HG02970 (cell line): Measurements from ENCODE around the gene TEP1.
A peak's percentile ranks its signal among the peaks of the same experiment; 100 is the strongest.
"Not testable (repeated sequence)": the region's sequence is repeated elsewhere in the genome, so short reads cannot be mapped to it uniquely, and the experiment has no call there.

ENCODE experiments used
- ATAC-seq: cut with Tn5 transposase; IDR thresholded peaks from one replicate; pipeline ENCODE4 v1.9.1; 2021; ENCODE audit warnings: mild to moderate bottlenecking, moderate library complexity, moderate number of reproducible peaks; ENCODE audit not compliant: unreplicated experiment, low FRiP score

Gene TEP1

GRCh38 chr14:20412876-20413743, at the start of gene TEP1:
TSS of gene TEP1 (minus strand) at chr14:20413501. CDS start at chr14:20408439, 5,062 bp downstream.
- ATAC-seq = peak; percentile 52

DNA sequence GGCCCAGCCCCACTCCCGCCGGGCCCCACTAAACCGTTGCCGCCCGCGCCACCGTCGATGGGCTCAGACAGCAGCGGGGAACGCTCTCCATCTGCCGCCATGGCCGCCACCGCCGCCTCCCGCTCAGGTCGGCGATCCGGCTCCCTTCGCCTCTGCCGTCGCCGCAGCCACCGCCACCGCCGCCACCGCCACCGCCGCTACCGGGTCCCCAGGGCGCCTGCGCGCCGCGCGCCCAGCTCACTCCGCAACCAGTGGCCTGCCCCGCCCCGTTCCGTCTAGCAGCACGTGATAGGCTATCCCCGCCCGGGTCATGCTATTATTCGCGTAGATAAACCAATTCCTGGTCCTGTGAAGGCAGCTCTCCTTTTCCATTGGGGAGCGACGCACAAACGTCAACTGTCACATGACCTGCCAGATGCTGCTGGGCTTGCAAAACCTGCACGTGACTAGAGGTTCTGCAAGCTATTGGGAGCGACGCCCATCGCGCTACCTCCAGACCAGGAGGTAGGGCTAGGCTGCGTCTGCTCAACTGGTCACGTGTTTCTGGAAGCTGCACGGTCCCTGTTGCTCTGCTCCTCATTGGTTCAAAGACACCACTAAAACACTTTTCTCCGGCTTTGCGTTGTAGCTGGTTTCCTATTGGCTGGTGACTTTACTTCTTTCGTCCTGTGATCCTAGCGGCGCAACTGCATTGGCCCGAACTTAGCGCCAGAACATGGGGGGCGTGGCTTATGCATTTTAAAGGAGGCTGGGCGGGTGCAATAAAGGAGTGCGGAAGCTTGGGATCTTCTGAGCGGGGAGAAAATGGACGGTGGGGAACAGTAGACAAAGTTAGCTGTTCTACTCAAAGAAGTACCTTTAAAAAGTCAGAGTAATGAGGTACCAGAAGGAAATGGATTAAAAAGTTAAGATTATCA, 48.2 kb upstream of the TEP1 start, which contains the start of gene PIP4P1:
TSS of gene PIP4P1 (minus strand) at position 210 of the 917 bp plus-strand sequence. CDS start at position 101, 109 bp downstream.
- ATAC-seq = peak; percentile 93

- peak; percentile 1 for ATAC-seq
Measured at GRCh38 chr14:20460458-20461224, 47.3 kb upstream of the TEP1 start.

DNA sequence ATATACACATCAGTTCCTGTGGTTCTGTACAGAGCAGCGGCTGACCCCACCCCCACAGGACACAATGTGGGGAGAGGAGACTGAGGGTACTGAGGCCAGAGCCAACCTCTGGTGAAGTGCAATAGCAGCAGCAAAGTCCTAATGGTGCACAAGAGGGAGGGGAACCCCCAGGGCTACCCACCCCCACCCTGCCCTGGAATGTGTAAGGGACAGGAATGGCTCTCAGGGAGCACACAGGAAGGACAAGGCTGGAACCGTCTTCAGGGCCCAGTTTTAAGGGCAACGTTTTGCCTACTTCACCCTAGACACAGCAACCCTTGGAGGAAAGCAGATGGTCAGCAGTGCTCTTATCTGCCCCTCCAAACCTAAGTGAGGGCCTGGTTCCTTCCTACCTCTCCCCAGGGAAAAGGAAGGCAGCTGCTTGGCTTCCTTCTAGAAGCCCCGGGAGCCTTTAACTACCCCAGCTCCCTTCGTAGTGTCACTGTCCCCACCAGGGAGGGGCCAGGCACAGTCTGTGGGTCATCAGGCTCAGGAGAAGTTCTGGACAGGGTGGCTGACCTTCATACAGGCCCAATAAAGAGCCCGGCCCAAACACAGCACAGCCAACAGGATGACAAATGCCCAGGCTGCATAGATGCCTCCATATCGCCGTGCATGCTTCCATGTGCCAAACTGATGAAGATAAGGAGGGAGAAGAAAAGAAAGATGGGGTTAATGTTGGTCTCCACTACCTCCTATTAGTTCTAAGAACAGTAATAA, 44.9 kb upstream of the TEP1 start:
- no peak for ATAC-seq

DNA sequence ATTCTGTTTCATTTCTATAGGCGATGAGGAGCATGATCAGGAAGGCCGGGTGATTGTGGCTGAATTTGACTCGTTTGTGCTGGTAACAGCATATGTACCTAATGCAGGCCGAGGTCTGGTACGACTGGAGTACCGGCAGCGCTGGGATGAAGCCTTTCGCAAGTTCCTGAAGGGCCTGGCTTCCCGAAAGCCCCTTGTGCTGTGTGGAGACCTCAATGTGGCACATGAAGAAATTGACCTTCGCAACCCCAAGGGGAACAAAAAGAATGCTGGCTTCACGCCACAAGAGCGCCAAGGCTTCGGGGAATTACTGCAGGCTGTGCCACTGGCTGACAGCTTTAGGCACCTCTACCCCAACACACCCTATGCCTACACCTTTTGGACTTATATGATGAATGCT, 43.7 kb upstream of the TEP1 start:
- no peak for ATAC-seq

GRCh38 chr14:20455355-20456300, 42.3 kb upstream of the TEP1 start:
- ATAC-seq = peak; percentile 47

DNA sequence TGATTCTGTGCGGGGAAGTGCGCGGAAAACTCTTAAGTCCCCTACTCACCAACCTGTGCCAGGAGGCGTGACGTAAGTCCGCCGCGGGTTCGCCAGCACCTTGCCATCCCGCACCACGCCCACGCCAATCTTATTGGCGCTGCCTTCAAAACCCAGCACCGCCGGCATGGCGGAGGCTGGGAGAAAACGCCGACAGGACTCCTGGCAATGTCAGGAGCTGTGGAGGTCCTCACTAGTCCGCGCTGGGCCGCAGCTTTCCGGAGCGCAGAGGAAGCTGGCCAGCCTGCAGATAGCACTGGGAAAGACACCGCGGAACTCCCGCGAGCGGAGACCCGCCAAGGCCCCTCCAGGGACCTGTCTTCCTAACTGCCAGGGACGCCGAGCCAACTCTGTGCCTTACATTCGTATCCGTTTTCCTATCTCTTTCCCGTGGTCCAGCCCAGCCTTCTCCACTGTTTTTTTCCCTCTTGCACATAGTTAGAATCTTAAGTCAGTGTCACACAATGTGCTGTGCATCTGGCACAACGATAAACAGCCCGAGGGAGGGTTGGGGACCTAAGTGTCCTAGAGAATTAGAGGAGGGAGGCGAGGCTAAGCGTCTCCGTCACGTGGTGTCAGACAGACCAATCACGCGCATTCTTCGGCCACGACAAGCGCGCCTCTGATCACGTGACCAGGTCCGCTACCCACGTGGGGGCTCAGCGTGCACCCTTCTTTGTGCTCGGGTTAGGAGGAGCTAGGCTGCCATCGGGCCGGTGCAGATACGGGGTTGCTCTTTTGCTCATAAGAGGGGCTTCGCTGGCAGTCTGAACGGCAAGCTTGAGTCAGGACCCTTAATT, 41.4 kb upstream of the TEP1 start, which contains the start of the genes APEX1 and OSGEP:
TSS of gene APEX1 (plus strand) at position 711 of the 839 bp plus-strand sequence. CDS start 420 bp downstream, outside the sequence.
TSS of gene OSGEP (minus strand) at position 297 of the 839 bp plus-strand sequence. CDS start at position 168, 129 bp downstream.
- ATAC-seq = peak; percentile 79

GRCh38 chr14:20452831-20453230, 39.5 kb upstream of the TEP1 start:
- ATAC-seq = not testable (repeated sequence)

GRCh38 chr14:20446889-20447288, 33.6 kb upstream of the TEP1 start:
- ATAC-seq = no peak

DNA sequence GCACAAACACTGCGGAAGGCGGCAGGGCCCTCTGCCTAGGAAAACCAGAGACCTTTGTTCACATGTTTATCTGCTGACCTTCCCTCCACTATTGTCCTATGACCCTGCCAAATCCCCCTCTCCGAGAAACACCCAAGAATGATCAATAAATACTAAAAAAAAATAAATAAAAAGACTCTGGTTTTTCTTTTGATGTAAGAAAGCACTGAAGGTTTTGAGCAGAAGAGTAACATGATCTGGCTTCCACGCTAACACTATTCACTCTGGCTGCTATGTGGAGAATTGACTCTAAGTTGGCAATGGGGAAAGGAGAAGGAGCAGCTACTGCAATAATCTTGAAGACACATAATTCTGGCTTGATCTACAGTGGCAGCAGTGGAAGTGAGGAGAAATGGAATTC, 30.3 kb upstream of the TEP1 start:
- ATAC-seq = not testable (repeated sequence)

- no peak for ATAC-seq
Measured at GRCh38 chr14:20441461-20441860, 28.2 kb upstream of the TEP1 start.

- no peak for ATAC-seq
Measured at GRCh38 chr14:20440882-20441281, 27.6 kb upstream of the TEP1 start.

GRCh38 chr14:20440465-20440864, 27.2 kb upstream of the TEP1 start:
- ATAC-seq = no peak

- ATAC-seq = no peak
Measured at GRCh38 chr14:20438664-20439063, 25.4 kb upstream of the TEP1 start.

DNA sequence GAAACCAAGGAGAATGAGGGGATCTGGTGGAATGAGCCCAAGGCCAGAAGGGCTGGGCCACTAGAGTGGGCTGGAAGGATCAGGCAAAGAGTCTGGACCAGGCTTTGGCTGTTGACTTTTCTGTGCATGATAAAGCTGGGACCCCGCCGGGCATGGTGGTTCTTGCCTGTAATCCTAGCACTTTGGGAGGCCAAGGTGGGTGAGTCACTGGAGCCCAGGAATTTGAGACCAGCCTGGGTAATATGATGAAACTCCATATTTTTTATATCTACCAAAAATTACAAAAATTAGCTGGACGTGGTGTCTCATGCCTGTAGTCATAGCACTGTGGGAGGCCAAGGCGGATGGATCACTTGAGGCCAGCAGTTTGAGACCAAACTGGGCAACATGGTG, 23.1 kb upstream of the TEP1 start:
- no peak for ATAC-seq

- ATAC-seq = no peak
Measured at GRCh38 chr14:20435582-20436362, 22.5 kb upstream of the TEP1 start, which contains the start of gene KLHL33. TSS of gene KLHL33 (minus strand) at chr14:20436166. CDS start at chr14:20435811, 355 bp downstream.
